ENCODE results near the gene GULP1.

DNA sequence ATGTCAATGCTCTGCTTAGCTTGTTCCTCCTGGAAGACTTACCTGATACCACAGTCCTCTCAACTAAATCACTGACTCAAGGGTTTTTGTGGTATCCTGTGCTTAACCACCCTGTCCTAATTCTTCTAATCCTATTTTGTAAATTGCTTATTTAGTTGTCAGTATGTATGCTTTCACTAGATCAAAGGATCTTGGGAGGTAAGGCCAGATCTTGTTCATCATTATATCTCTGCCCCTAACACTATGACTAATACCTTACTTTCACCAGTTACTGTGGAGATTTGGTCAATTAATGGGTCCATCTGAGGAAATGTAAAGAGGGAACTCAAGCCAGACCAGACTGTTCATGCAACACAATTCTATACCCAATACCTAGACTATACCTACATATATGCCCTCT, 203.2 kb downstream of the GULP1 start:
- TF ChIP-seq, protein P1, sequence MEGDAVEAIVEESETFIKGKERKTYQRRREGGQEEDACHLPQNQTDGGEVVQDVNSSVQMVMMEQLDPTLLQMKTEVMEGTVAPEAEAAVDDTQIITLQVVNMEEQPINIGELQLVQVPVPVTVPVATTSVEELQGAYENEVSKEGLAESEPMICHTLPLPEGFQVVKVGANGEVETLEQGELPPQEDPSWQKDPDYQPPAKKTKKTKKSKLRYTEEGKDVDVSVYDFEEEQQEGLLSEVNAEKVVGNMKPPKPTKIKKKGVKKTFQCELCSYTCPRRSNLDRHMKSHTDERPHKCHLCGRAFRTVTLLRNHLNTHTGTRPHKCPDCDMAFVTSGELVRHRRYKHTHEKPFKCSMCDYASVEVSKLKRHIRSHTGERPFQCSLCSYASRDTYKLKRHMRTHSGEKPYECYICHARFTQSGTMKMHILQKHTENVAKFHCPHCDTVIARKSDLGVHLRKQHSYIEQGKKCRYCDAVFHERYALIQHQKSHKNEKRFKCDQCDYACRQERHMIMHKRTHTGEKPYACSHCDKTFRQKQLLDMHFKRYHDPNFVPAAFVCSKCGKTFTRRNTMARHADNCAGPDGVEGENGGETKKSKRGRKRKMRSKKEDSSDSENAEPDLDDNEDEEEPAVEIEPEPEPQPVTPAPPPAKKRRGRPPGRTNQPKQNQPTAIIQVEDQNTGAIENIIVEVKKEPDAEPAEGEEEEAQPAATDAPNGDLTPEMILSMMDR (IDR thresholded peaks at IDR 0.05 in 8 of 11, conservative IDR thresholded peaks at IDR 0.05 in 3 of 11): no peak
- no peak for TF ChIP-seq POLR2A (IDR thresholded peaks at IDR 0.05)

Data from spleen (tissue), 7 donors.